Measurements from ENCODE around the gene ITGA1. TPM values are rescaled to one million over a fixed set of nuclear protein-coding genes. Genes with fewer than 3 reads are reported as not detected.

ITGA1 gene
- total RNA-seq, 6 experiments from 2014 or later: 46.9 to 101 (median 83.9) TPM

DNA sequence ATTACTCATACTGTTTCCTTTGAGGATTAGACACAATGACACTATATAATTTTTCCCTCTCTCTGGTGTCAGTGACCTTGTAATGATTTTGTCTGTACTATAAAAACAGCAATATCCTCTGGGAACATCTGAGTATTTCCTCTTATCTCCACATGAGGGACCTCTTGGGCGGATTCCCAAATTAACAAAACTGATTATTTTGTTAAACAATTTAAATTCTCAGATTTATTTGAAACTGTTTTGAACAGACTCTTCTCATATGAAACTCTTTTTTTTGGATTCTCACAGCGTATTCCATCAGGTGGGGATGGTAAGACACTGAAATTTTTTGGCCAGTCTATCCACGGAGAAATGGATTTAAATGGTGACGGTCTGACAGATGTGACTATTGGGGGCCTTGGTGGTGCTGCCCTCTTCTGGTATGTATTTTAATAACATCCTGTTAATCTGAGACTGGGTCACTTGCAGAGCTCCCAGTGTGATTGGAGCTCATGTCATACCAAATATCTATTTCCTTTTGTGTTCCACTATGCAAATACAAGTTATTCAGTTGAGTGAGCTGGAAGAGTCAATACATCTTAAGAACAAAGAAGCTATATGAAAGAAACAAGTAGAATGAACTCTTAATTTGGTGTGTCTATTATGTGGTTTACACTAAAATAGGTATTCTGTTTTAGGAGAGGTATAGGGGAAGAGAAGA is 127.6 kb downstream of the ITGA1 start:
- Mint-ChIP-seq H3K27ac (peak overlapping the region; percentile 29), H3K36me3 (ENCODE audit: low read depth) (peaks cover 14% of the 10 kb centered on the region), H3K9me3 (no peaks in the 10 kb centered on the region), H3K27me3 (ENCODE audit: insufficient read depth) (no peaks in the 10 kb centered on the region), H3K4me3 (peak overlapping the region; percentile 84), H3K4me1 (ENCODE audit: low read depth) (peaks cover 31% of the 10 kb centered on the region)
- TF ChIP-seq, protein P1, sequence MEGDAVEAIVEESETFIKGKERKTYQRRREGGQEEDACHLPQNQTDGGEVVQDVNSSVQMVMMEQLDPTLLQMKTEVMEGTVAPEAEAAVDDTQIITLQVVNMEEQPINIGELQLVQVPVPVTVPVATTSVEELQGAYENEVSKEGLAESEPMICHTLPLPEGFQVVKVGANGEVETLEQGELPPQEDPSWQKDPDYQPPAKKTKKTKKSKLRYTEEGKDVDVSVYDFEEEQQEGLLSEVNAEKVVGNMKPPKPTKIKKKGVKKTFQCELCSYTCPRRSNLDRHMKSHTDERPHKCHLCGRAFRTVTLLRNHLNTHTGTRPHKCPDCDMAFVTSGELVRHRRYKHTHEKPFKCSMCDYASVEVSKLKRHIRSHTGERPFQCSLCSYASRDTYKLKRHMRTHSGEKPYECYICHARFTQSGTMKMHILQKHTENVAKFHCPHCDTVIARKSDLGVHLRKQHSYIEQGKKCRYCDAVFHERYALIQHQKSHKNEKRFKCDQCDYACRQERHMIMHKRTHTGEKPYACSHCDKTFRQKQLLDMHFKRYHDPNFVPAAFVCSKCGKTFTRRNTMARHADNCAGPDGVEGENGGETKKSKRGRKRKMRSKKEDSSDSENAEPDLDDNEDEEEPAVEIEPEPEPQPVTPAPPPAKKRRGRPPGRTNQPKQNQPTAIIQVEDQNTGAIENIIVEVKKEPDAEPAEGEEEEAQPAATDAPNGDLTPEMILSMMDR (IDR thresholded peaks at IDR 0.05): peak; percentile 97
- peak; percentile 66 for DNase-seq

DNA sequence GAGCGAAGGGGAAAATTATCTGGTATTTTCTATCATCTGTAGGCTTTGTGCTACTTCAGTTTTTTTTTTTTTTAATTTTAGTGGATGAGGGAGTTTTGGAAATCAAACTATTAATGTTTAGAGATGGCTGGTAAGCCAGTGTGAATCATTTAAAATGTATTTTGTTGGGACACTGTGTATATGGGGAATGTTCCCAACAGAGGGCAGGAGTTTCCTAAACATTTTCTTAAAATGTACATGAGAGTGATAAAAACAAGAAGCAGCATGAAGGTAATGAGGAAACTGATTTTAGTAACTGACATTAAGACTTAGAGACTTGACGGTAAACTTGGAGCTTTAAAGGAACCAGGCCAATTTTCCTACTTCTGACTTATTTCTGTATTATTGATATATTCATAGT is 133.2 kb downstream of the ITGA1 start:
- DNase-seq: peak; percentile 23
- TF ChIP-seq, protein P1 (IDR thresholded peaks at IDR 0.05): peak; percentile 51; the same call in 1 of the 2 replicates
- no peak overlapping the region for H3K4me3 Mint-ChIP-seq
- peaks cover 30% of the 10 kb centered on the region for H3K36me3 Mint-ChIP-seq (ENCODE audit: low read depth)
- no peaks in the 10 kb centered on the region for H3K9me3 Mint-ChIP-seq
- peak overlapping the region; percentile 67 for H3K27ac Mint-ChIP-seq
- peaks cover 2% of the 10 kb centered on the region; the same call in 1 of the 2 replicates for H3K27me3 Mint-ChIP-seq (ENCODE audit: insufficient read depth)
- peaks cover 56% of the 10 kb centered on the region for H3K4me1 Mint-ChIP-seq (ENCODE audit: low read depth)

DNA sequence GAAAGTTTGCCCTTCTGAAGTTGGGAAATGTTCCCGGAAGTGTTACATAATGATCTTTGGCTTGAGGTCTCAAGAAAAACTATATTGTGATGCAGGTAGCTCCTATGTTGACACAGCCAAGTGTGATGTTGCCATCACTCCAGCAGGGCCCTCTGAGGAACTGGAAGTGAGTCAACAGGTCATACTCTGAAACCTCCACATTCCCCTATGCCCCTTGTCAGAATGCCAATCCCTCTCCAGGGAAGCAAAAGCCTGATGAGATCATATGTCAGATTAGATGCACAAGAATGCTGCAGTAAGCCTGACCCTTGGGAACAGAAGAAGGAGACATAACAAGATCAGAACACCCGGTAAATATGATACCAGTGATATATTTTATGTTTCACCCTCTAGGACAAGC is 134.7 kb downstream of the ITGA1 start:
- H3K4me3 Mint-ChIP-seq: peak overlapping the region; percentile 19
- DNase-seq: peak; percentile 91
- H3K27ac Mint-ChIP-seq: peak overlapping the region; percentile 79
- peaks cover 49% of the 10 kb centered on the region for H3K4me1 Mint-ChIP-seq (ENCODE audit: low read depth)
- H3K9me3 Mint-ChIP-seq: no peaks in the 10 kb centered on the region
- peaks cover 31% of the 10 kb centered on the region for H3K36me3 Mint-ChIP-seq (ENCODE audit: low read depth)
- TF ChIP-seq, protein P1 (IDR thresholded peaks at IDR 0.05): peak; percentile 40
- peaks cover 2% of the 10 kb centered on the region; the same call in 1 of the 2 replicates for H3K27me3 Mint-ChIP-seq (ENCODE audit: insufficient read depth)

DNA sequence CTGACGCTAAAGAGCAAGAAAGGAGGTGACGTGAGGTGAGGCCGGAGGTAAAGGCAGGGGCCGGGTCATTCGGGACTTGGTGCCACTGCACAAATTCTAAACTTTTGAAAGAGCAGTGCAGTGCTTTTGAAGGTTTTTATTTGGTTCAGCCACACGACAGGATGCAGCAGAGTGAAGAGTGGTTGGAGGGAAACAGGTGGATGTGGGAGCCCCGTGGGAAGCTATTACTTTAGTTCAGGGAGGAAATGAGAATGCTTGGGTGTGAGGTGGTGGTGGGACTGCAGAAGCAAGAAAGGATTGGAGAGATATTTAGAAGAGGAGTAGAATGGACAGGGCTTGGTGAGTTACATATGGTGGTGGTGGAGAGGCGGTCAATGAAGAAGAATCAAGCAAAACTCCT is 136.7 kb downstream of the ITGA1 start:
- Mint-ChIP-seq H3K36me3 (ENCODE audit: low read depth) (peaks cover 34% of the 10 kb centered on the region), H3K27me3 (ENCODE audit: insufficient read depth) (peaks cover 2% of the 10 kb centered on the region; the same call in 1 of the 2 replicates), H3K4me3 (peak overlapping the region; percentile 42; the same call in 1 of the 2 replicates), H3K4me1 (ENCODE audit: low read depth) (peaks cover 46% of the 10 kb centered on the region), H3K27ac (no peak overlapping the region; the same call in 1 of the 2 replicates), H3K9me3 (no peaks in the 10 kb centered on the region)
- TF ChIP-seq, protein P1 (IDR thresholded peaks at IDR 0.05): no peak
- no peak for DNase-seq

DNA sequence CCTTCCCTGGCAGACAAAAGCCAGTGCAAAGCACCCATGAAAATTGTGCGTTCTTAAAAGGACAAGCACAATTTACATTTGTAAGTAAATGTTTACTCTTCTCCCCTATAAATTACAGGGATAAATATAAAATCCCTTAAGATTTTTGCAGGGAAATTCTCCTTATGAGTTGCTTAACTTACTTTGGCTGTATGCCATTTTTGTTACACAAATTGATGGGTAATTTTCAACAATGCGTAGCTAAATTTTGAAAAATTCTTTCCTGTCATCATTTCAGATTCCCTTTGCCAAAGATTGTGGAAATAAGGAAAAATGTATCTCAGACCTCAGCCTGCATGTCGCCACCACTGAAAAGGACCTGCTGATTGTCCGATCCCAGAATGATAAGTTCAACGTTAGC is 137.3 kb downstream of the ITGA1 start:
- Mint-ChIP-seq H3K4me3 (no peak overlapping the region), H3K4me1 (ENCODE audit: low read depth) (peaks cover 46% of the 10 kb centered on the region), H3K36me3 (ENCODE audit: low read depth) (peaks cover 34% of the 10 kb centered on the region), H3K27me3 (ENCODE audit: insufficient read depth) (peaks cover 2% of the 10 kb centered on the region; the same call in 1 of the 2 replicates), H3K9me3 (no peaks in the 10 kb centered on the region), H3K27ac (no peak overlapping the region)
- TF ChIP-seq, protein P1 (IDR thresholded peaks at IDR 0.05): no peak
- no peak for DNase-seq

Measured in HFFc6 (cell line).